HG03135 (cell line): ENCODE measurements around the gene EDC4.

Experiments
- ATAC-seq: cut with Tn5 transposase; IDR thresholded peaks from one replicate; pipeline ENCODE4 v1.9.1; 2021; ENCODE audit warnings: mild to moderate bottlenecking, moderate library complexity; ENCODE audit not compliant: unreplicated experiment

Gene EDC4

DNA sequence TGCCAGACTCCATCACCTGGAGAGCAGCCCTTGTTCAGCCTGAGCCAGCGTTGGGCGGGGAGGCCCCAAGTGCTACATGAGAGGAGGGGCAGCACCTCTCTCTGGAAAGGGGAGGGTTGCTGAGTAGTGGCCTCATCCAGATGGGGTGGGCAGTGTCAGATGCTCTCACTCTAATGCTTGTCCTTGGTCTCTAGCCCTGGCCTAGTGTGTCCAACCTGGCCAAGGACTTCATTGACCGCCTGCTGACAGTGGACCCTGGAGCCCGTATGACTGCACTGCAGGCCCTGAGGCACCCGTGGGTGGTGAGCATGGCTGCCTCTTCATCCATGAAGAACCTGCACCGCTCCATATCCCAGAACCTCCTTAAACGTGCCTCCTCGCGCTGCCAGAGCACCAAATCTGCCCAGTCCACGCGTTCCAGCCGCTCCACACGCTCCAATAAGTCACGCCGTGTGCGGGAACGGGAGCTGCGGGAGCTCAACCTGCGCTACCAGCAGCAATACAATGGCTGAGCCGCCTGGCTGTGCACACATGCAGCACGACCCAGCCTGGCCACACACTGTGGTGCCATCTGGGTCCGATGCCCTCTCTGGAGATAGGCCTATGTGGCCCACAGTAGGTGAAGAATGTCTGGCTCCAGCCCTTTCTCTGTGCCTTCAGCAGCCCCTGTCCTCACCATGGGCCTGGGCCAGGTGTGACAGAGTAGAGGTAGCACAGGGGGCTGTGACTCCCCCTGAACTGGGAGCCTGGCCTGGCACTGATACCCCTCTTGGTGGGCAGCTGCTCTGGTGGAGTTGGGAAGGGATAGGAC, 54.5 kb downstream of the EDC4 start:
- ATAC-seq = no peak

GRCh38 chr16:67928147-67928546, 55.3 kb downstream of the EDC4 start:
- ATAC-seq = no peak

GRCh38 chr16:67928561-67929364, 55.9 kb downstream of the EDC4 start:
- ATAC-seq = no peak

DNA sequence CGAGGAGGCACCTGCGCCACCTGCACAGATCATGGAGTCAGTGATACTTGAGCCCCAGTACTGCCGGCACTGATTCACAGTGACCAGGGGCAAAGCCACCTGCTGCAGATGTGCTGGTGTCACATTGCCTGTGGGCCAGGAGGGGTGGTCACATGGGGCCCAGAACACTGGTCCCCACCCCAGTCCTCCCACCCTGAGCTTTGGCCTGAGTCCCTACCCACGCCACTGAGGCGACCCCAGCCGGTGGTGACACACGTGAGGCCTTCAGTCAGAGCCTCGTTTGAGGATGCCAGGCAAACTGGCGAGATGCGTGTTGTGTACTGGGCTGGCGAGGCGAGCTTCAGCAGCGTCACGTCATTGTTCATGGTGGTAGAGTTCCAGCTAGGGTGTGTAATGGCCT, 57.3 kb downstream of the EDC4 start:
- no peak for ATAC-seq

DNA sequence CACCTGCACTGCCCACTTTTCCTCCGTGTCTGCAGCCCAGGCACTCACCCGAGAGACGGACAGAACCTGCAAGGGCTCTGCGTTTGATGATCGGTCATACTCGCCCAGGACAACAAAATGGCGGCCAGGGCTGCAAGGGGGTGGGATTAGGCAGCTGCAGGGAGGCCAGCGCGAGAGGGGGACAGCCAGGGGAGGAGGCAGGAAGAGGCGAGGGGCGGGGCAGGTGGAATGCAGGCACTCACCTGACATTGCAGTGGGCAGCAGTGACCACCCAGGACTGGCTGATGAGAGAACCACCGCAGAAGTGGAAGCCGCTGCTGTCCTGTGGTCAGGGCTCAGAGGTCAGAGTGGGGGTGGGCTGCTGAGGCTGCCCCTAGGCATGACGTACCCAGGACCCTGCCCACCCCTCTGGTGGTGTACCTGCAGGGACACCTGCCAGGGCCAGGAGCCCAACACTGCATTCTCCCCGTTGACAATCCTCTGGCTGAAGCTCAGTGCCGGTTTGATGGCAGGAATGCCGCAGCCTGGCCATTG, 57.9 kb downstream of the EDC4 start:
- no peak for ATAC-seq
